ENCODE results near the gene DRG2.

DNA sequence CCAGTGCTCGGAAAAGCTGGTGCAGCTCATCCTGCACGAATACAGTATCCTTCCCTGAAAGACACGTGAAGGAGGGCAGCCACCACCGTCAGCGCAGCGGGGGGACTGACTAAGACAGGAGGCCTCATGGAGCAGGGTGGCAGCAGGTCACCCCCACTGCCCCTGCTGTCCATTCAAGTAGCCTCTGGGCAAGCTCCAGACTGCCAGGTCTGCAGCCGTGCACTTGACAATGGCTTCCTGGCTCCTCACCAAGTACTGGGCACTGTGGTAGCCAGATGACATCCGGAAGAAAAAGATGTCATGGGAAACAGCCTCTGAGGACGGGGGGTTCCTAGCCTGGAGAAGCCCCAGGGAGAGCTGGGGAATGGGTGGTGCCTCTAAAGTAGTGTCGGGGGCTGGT, 12.9 kb downstream of the DRG2 start:
- TF ChIP-seq, protein P1, sequence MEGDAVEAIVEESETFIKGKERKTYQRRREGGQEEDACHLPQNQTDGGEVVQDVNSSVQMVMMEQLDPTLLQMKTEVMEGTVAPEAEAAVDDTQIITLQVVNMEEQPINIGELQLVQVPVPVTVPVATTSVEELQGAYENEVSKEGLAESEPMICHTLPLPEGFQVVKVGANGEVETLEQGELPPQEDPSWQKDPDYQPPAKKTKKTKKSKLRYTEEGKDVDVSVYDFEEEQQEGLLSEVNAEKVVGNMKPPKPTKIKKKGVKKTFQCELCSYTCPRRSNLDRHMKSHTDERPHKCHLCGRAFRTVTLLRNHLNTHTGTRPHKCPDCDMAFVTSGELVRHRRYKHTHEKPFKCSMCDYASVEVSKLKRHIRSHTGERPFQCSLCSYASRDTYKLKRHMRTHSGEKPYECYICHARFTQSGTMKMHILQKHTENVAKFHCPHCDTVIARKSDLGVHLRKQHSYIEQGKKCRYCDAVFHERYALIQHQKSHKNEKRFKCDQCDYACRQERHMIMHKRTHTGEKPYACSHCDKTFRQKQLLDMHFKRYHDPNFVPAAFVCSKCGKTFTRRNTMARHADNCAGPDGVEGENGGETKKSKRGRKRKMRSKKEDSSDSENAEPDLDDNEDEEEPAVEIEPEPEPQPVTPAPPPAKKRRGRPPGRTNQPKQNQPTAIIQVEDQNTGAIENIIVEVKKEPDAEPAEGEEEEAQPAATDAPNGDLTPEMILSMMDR (IDR thresholded peaks at IDR 0.05; ENCODE audit: control extremely low read depth in 1 of 3, insufficient read depth in 1 of 3, low read depth in 1 of 3, low read length in 3 of 3), result no peak
- TF ChIP-seq, protein P2, sequence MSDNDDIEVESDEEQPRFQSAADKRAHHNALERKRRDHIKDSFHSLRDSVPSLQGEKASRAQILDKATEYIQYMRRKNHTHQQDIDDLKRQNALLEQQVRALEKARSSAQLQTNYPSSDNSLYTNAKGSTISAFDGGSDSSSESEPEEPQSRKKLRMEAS (IDR thresholded peaks at IDR 0.05), result no peak
- TF ChIP-seq SP1 (IDR thresholded peaks at IDR 0.05; ENCODE audit: low read depth, low read length) (no peak), CBX8 (IDR thresholded peaks at IDR 0.05; ENCODE audit: borderline replicate concordance, low read depth, low read length) (no peak), CEBPB (IDR thresholded peaks at IDR 0.05; ENCODE audit: low read depth, low read length) (no peak), POLR2AphosphoS5 (IDR thresholded peaks at IDR 0.05; ENCODE audit: low read depth, low read length) (no peak), RFX5 (IDR thresholded peaks at IDR 0.05; ENCODE audit: borderline replicate concordance, low read depth, low read length) (no peak), SUZ12 (IDR thresholded peaks at IDR 0.05; ENCODE audit: low read length) (no peak), RXRA (IDR thresholded peaks at IDR 0.05; ENCODE audit: insufficient read depth, low read depth, low read length) (no peak), POLR2A (IDR thresholded peaks at IDR 0.05; ENCODE audit: control extremely low read depth in 1 of 2, low read depth in 2 of 2, low read length in 2 of 2) (no peak), RAD21 (IDR thresholded peaks at IDR 0.05 in 1 of 2, conservative IDR thresholded peaks at IDR 0.05 in 1 of 2; ENCODE audit: low read depth in 2 of 2, low read length in 2 of 2) (no peak)
- TF ChIP-seq, protein P3, sequence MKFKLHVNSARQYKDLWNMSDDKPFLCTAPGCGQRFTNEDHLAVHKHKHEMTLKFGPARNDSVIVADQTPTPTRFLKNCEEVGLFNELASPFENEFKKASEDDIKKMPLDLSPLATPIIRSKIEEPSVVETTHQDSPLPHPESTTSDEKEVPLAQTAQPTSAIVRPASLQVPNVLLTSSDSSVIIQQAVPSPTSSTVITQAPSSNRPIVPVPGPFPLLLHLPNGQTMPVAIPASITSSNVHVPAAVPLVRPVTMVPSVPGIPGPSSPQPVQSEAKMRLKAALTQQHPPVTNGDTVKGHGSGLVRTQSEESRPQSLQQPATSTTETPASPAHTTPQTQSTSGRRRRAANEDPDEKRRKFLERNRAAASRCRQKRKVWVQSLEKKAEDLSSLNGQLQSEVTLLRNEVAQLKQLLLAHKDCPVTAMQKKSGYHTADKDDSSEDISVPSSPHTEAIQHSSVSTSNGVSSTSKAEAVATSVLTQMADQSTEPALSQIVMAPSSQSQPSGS (IDR thresholded peaks at IDR 0.05; ENCODE audit: low read length), result no peak
